Measurements from ENCODE around the gene TRPM5. TPM values are rescaled to one million over a fixed set of nuclear protein-coding genes. Genes with fewer than 3 reads are reported as not detected.

Gene TRPM5
- total and polyA plus RNA-seq, 9 of the 15 experiments (the other 6 are each of a cell fraction or from before 2014, with no cell fraction given) = not detected

DNA sequence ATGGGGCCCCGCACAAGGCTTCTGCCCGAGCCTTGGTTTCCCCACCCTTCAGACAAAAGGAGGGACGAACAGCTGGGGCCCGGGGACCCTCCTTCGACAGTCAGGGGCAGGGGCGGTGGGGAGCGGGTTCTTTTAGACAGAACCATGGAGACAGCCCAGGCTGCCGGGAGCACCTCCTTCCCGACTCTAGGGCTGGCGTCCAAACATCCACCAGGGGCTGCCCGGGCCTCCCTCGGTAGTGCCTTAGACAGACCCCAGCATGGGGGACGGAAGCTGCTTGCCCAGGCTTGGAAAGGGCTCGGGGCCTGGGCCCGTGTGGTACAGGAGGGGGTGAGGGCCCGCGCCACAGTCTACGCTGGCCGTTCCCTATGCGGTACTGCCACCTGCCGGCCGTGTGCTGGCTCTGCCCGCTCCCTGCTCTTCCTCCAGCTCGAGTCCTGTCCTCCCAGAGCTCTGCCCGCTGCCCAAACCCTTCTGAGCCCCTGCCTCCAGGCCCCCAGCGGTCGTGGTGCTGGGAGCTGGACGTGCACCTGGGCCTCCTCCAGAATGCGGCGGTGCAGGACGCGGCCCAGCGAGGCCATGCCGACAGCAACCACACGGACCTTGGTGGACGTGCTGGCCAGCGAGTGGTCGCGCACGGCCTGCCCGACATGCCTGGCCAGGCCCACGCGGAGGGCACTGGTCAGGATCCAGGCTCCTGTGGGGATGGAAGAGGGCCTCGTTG is 23.6 kb downstream of the TRPM5 start (continued):
- no peak for TF ChIP-seq NR0B1 (IDR thresholded peaks at IDR 0.05; ENCODE audit: partially characterized antibody)
- no peak for TF ChIP-seq TAF15 (IDR thresholded peaks at IDR 0.05; ENCODE audit: low read depth, low read length)
- peak; percentile 31; the same call in 1 of the 2 replicates for TF ChIP-seq CTBP1 (IDR thresholded peaks at IDR 0.05; ENCODE audit: borderline replicate concordance)
- TF ChIP-seq CBX8 (IDR thresholded peaks at IDR 0.05; ENCODE audit: borderline replicate concordance, extremely low read depth, low read depth, low read length, poor library complexity, severe bottlenecking) = no peak
- no peak for TF ChIP-seq BRD4 (IDR thresholded peaks at IDR 0.05)
- no peak for TF ChIP-seq AFF4 (CRISPR knock-in tag; IDR thresholded peaks at IDR 0.05)
- TF ChIP-seq CREM (IDR thresholded peaks at IDR 0.05; ENCODE audit: low read depth) = 0 out of 2 replicates have a peak, but pooled peaks have one; percentile 20
- no peak for TF ChIP-seq TARDBP (IDR thresholded peaks at IDR 0.05)
- peak; percentile 14 for TF ChIP-seq NEUROD1 (IDR thresholded peaks at IDR 0.05; ENCODE audit: borderline replicate concordance, low read depth, low read length, partially characterized antibody)
- no peak for TF ChIP-seq KAT8 (IDR thresholded peaks at IDR 0.05; ENCODE audit: low read depth)
- TF ChIP-seq PHB2 (IDR thresholded peaks at IDR 0.05; ENCODE audit: low read depth) = no peak
- TF ChIP-seq SMAD2 (IDR thresholded peaks at IDR 0.05; ENCODE audit: low read depth, low read length) = no peak
- TF ChIP-seq, protein P1, sequence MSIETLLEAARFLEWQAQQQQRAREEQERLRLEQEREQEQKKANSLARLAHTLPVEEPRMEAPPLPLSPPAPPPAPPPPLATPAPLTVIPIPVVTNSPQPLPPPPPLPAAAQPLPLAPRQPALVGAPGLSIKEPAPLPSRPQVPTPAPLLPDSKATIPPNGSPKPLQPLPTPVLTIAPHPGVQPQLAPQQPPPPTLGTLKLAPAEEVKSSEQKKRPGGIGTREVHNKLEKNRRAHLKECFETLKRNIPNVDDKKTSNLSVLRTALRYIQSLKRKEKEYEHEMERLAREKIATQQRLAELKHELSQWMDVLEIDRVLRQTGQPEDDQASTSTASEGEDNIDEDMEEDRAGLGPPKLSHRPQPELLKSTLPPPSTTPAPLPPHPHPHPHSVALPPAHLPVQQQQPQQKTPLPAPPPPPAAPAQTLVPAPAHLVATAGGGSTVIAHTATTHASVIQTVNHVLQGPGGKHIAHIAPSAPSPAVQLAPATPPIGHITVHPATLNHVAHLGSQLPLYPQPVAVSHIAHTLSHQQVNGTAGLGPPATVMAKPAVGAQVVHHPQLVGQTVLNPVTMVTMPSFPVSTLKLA (conservative IDR thresholded peaks at IDR 0.05) = no peak
- TF ChIP-seq ZNF830 (CRISPR knock-in tag; IDR thresholded peaks at IDR 0.05) = no peak
- TF ChIP-seq SMC3 (conservative IDR thresholded peaks at IDR 0.05; ENCODE audit: insufficient read depth, low read depth, low read length) = peak; percentile 97
- peak; percentile 16; the same call in 1 of the 2 replicates for TF ChIP-seq MYNN (IDR thresholded peaks at IDR 0.05)
- no peak for TF ChIP-seq MYNN (CRISPR knock-in tag; IDR thresholded peaks at IDR 0.05)
- TF ChIP-seq BHLHE40 (IDR thresholded peaks at IDR 0.05; ENCODE audit: low read length) = 0 out of 2 replicates have a peak, but pooled peaks have one; percentile 14
- peak; percentile 19; the same call in 1 of the 2 replicates for TF ChIP-seq MTA3 (IDR thresholded peaks at IDR 0.05; ENCODE audit: borderline replicate concordance)
- peak; percentile 41; the same call in 1 of the 2 replicates for TF ChIP-seq ZFX (CRISPR knock-in tag; IDR thresholded peaks at IDR 0.05)
- no peak for TF ChIP-seq SMARCA5 (IDR thresholded peaks at IDR 0.05)

All from K562 (cell line).